ENCODE measurements around the gene ADO.

The ADO gene

DNA sequence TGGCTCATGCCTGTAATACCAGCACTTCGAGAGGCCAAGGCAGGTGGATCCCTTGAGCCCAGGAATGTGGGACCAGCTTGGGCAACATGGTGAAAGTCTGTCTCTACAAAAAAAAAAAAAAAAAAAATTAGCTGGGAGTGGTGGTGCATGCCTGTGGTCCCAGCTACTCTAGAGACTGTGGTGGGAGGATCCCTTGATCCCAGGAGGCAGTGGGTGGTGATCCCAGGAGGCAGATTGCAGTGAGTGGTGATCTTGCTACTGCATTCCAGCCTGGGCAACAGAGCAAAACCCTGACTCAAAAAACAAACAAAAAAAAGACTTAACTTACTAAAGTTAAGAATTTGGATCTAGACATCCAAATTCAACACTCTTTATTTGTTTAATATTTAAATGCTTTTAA, 10.2 kb upstream of the ADO start:
- no peak for DNase-seq

DNA sequence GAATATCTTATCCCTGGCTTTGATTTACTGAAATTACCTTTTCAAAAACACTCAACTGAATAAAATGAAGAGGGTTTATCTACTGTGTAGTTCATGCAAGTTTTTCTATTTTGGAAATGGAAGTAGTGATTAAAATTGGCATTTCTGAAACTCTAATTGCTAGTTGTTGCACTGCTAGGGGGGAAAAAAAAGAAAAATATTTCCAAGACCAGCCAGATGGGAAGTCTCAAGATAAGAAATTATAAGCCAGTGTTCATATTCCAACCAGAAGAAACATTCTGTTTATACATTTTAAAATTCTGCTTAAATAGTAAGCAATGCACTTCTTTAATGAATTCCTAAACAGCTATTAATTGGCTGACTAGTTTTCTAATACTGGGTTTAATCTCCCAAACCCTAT, 9.4 kb upstream of the ADO start:
- no peak for DNase-seq

DNA sequence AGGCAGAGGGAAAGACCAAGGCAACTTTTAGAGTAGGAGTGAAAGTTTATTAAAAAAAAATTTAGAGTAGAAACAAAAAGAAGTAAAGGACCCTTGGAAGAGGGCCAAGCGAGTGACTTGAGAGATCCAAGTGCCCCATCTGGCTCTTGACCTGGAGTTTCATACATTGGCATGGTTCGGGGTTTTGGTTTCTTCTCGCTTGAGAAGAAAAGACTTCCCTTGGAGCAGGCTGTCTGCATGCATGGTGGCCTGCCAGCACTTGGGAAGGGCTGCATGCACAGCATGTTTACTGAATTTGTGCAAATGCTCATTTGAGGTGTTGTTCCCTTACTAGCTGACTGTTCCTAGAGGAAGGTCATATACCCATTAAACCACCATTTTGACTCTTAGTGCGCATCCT, 8.8 kb upstream of the ADO start:
- DNase-seq, result no peak

DNA sequence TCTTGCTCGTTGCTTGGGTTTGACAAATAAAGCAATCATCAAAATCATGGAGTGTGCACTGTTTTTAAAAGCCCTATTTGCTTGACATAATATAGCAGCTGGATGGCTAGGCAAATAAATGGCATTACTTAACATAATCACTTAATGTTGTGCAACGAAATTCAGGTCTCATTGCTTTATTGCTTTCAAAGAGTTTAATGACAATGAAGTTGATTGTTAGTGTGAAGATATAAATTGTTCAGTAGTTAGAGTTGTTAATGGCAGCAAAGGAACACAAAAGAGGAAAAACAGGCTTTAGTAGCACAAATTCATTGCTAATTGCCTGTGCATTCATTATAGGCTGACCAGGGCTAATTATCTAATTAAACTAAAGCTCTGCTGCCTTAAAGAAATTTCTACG, 7.6 kb upstream of the ADO start:
- no peak for DNase-seq

DNA sequence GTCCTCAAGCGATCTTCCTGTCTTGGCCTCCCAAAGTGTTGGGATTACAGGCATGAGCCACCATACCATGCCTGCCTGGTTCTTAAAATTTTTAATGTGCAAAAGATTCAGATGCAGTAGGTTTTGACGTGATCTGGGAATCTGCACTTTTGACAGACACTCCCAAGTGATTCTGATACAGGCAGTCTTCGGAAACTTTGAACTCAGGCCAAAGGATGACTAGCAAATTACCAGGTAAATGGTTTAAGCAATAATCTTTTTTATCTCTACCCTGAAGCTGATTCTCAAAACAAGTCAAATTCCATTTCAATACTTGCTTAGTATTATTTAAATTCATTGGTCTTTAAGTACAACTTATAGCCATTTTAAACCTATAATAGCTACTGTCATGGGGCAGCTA, 2.6 kb upstream of the ADO start:
- DNase-seq, result no peak

DNA sequence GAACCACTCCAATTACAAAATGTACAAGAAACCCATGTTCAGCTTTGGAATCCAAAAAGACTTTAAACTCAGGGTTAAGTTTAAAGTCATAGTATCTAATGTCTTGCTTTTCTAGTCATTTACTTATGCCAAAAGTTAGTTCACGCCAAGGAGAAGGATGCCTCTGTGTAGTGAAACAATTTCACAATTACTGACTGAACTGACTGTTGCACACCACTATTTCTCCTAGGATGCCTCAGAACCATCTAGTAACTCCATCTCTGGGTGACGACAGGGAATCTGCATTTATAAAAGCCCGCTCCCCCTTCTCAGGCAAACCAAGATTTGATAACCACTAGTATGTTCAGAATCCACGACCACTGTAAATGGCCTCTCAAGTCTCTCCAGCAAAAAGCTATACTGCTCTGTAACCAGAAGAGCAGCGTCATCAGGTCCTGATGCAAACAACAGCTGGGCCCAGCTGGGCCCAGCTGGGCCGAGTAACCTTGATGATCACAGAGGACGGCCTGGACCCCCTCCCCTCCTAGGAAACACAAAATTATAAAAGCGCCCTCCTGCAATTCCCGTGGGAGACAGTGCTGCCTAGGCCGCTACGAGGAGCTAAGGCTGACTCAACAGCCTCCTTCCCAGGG, 680 bp upstream of the ADO start:
- DNase-seq, result no peak

DNA sequence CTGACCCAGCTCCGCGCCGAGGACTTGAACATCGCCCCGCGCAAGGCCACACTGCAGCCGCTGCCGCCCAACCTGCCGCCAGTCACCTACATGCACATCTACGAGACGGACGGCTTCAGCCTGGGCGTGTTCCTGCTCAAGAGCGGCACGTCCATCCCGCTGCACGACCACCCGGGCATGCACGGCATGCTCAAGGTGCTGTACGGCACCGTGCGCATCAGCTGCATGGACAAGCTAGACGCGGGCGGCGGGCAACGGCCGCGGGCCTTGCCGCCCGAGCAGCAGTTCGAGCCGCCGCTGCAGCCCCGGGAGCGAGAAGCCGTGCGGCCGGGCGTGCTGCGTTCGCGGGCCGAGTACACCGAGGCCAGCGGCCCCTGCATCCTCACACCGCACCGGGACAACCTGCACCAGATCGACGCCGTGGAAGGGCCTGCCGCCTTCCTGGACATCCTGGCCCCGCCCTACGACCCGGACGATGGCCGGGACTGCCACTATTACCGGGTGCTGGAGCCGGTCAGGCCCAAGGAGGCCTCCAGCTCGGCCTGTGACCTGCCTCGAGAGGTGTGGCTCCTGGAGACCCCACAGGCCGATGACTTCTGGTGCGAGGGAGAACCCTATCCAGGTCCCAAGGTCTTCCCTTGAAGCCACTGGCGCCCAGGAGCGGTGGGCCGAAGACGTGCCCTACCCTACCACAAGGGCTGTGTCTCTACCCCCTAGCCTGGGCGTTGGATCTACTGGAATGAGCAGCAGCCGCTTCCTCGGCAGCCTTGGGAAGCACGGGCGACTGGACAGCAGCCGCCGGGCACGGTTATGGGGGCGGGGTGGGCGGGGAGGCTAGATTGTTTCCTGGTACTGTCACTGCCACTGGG, 945 bp downstream of the ADO start:
- DNase-seq, result no peak

DNA sequence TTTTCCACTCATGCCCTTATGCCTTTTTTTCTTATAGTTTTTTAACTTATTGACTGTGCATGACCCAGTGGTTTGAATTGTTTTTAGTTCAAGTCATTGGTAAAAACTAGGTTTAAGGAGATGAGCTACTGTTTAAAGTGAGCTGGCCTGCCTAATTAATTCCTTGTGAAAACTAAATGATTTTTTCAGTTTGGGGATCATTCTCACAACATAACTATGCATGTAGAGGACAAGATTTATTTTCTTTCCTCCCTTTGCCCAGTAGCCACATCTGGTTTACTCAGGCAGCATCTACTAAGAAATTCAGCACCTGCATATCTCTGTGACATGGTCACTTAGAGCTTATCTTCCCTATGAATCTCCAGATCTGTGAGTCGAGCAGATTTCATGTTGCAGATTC, 1.7 kb downstream of the ADO start:
- no peak for DNase-seq

DNA sequence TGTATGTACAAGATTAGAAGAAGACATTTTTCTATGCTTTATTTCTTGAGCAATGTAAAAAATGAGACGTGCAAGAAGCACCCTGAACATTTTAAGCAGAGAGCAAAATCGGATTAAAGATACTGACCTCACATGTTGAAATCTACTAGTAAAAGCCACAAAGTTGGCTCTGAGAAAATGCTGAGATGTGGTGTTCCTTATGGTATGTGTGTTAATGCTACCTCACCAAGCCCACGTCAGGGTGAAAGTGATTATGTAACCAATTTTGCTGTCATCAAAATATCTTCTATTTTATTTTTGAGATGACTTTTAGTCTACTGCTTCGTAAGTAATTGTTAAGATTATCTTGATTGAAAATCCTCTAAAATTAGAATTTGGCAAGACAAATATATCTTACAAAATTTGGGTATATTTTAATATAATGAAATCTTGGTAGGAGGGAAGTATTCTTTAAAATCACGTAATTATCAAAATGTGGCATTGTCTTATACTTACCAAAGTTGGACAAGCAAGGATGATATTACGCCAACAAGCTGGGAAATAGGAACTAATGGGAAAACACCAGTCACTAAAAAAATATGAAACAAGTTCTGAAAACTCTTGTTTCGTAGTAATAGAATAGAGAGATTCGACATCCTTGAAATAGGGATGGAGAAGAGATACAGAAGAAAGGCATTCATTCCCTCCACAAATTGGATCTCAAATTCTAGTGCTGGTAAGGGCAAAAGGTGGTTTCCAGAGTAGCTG, 5.8 kb downstream of the ADO start:
- DNase-seq, result no peak

DNA sequence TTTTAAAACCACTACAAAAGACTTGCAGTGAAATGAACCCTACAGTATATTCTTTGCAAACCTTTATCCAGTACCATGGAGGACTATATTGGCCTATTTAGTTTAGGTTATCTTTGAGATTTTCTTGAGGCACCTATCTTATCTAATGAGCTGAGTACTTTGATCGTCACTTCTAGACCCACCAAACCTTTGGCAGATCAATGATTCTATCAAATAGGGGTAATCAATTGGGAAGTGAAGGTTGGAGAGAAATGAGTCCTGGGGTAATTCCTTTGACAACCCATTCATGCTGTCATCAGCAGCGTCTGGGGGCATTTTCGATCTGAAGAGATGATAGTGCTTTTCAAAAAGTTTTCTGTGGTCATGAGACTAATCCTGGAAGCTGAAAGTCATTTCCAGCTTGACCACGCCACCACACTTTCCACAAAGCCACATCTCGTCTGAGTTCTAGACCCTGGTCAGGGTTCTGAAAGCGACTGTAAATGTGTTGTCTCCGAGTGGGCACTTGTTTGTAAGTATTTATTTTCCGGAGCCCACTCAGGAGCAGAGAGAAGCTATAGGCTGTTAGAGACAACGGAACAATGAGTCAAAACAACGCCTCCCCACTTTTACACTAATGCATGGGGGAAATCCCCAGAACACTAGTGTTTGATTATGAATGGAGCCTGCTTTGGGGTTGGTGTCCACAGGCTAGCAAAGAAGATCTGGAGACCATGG, 6.8 kb downstream of the ADO start:
- DNase-seq, result no peak

DNA sequence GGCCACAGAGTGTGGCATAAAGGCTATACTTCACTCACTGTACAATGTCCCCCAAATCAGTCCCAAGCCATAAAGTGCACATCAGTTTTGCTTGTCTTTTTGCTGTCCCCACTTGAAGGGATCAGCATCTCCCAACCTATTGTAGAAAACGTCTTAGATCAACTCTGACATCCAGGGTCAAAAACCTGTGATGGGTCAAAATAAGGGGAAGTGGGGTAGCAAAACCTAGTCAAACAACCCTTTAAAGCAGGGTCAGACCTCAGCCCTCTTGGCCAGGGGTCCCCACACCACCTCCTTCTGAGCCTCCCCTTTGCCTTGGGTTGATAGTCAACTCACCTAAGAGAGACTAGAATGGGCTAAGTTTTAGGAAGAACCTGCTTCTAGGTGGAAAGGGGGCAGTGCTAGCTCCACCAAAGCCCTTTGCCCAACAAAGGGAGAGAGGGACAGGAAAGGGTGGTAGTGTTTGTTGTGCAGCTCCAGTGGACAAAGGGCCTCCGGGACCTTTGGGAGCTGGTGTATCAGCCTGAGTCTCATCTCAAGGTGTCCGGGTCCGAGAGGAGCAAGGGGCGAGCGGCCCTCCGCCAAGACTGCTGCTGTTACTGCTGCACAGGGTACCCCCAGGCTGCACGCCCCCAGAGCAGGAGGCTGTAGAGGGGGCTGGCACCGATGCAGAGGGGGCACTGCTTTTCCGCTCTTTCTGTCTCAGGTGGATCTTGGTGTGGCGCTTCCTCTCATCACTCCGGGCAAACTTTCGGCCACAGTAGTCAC, 8.3 kb downstream of the ADO start:
- DNase-seq, result no peak

DNA sequence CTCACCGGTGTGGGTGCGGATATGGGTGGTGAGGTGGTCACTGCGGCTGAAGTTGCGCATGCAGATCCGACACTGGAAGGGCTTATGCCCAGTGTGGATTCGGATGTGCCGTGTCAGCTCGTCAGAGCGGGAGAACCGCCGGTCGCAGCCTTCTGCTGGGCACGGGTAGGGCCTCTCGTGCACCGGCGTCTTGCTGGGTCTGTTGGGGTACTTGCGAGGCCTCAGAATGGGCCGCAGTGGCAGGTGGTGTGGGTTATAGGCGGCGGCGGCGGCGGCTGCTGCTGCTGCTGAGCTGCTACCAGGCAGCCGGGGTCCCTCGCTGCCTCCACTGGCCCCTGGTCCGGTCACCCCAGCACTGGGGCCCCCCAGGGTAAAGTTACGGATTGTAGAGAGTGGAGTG, 8.9 kb downstream of the ADO start:
- no peak for DNase-seq

DNA sequence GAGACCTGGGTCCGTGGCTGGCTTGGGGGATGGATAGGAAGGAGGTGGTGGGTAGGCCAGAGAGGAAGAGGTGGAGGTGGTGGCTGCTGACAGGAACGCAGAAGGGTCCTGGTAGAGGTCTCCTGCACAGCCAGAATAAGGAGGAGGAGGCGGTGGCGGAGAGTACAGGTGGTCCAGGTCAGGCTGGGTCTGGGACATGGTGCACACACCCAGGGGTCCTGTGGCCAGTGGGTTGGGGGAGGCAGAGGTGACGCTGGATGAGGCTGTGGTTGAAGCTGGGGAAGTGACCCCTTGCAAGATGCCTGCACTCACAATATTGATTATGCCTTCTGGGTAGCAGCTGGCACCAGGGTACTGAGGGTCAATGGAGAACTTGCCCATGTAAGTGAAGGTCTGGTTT, 9.5 kb downstream of the ADO start:
- no peak for DNase-seq

DNA sequence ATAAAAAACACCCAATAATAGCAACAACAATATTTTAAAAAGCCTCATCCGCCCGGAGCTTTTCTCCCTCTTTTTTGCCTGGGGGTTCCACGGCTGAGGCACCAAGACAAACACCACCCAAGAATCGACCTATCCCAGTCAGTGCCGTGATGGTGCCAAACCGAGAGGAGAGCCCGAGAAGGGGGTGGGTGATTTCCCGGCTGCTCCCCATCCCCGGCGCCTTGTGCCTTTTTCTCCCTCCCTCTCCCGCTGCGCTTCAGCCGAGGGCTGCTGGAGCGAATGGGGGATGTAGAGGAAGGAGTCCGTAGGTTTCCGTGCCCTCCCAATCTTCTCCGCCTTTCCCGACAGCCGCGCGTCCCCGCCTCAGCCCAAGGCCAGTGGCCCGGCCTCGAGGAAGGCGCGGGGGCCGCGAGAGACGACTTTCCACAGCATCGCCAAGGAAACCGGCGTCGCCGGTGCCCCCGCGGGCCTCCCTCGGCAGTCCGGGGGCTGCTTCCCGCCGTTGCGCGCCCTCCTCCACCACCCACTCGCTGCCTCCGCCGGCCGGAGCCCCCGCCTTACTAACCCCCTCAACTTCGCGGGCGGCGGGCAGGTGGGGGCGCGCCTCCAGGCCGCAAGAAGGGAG, 10.3 kb downstream of the ADO start:
- no peak for DNase-seq

DNA sequence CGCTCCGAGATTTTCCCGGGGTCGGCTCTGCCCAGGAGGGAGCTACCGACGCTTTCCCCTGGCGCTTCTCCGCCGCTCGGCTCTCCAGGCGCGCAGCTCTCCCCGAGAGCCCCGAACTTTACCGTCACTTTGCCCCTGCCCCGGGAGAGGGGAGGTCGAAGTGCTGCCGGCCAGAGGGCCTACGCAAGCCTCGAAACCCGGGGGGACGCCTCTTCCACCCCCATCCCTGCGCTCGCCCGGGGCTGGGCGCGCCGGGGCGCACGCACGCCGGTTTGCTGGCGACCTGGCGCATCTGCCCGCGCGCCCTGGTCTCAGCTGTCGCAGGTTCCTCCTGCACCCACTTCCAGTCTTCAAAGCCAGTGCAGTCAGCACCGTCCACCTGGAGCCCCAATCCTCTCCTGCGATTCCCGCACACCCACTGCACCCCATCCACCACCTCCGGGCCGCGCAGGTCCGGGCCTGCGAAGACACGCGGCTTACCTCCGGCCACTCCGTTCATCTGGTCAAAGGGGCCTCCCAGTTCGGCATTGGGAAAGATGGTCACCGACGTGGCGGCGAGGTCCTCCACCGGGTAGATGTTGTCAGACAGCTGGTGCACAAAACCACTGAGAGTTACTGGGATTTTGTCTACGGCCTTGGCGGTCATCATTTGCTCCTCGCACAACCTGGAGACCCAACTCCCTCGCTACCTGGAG, 11.0 kb downstream of the ADO start:
- no peak for DNase-seq

DNA sequence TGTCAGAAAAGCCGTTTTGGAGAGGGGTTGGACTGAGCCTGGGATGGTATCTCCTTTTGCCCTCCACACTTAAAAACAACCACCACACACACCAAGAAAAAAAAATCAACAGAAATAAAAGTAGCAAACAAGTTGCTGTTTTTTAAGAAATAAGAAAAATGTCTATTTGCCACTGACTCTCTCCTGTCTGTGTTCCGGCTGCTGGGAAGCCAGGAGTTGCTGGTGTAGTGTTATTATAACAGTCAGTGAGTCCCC, 11.5 kb downstream of the ADO start:
- DNase-seq, result no peak

DNA sequence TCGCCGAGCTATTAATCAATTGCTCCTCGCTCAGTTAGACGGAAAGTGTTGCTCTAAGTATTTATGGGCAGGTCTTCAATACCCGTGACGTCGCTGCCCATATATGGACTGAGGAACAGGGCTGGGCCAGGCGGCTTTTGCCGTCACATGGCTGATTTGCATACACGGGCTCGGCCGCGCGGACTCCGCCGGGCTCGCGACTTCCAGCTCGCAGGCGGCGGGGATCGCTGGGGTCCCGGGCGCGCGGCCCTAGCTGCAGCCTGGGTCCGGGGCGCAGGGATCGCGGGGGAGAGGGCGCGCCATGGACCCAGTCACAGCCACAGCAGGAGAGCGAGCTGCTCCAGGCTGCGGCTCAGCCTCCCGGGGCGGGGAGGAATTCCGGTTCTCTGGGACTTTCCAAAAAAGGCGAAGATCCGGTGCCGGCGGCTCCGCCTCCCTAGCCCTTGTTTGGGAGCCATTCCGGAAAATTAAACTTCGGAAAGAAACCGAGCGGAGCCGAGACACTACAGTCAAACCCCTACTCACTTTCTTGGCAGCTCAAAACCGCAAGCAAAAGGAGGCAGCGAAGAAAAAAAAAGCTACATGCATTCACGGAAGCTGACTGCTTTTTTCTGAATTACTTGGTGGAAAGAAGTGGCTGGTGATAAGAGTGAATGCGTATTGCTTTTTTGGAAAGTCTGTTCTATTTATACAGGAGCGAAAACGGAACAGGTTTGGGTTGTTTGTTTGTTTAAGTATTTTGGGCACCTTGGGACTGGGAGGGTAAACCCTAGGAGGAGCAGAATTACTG, 12.0 kb downstream of the ADO start, which contains the start of gene EGR2:
Gene EGR2, minus strand, starts transcription at position 36 of the 790 bp plus-strand sequence. CDS start 337 bp downstream, outside the sequence.
- peak; percentile 68 for DNase-seq

DNA sequence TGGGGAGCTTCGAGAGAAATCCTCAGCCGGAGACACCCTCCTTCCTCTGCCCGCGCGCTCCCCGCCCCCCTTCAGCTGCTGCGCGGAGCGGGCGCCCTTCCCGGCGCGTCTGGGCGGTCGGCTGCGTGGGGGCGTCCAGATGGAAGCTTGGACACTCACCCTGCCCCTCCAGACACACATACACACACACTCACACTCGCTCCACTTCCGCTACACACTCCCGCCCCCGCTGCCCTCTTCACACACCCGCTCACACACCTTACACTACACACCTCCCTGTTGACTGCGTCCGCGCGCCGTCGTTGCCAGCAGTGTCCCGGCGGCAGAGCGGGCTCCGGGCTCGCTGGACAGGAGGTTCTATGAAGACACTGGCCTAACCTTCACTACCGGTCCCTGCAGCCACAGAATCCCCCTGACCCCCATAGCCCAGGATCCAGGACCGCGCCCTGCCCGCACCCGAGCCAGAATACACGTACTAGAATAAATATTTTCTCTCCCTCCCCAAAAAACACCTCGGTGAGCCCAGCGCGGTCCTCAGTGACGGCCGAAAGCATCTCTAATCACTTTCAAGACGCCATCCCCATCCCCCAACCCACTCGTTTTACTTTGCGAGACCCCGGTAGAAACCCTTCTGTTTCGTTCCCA, 12.7 kb downstream of the ADO start:
- DNase-seq, result no peak

DNA sequence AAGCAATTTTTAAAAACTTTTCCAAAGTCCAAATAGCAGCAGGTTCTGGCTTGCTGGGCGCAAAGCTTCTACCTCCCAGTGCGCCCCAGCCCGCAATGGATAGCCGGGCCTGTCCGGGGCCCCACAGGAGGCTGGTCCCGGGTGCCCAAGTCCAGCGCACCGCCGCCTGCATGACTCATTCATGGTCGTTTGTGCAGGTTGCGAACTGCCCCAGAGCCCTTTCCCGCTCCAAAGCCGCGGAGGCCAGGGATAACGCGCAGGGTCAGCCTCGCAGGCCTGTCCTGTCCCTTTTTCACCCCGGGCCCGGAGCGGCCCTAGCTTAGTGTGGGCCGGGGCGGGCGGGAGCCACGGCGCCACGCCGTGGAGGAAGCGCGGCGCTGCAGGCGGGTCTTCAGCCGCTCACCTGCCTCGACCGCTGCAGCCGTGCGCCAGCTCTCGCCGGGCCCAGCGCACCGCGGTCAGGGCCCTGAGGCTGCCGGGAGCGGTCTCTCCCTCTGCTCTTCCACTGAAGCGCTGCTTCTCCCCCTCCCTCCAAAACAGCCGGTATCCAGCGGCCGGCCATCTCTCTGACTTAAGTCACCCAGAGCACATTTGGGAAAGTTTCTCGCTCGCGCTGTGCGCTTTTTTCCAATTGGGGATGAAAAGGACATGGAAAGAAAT, 13.4 kb downstream of the ADO start:
- peak; percentile 19 for DNase-seq

Data from NCI-H526 treated with DMSO at 0.1 percent for 48 hours (cell line).